Effector memory CD8-positive, alpha-beta T cell (primary cell): ENCODE results near the gene AADAT.

ENCODE experiments used
- ATAC-seq: fragments of 150-1000 bp; cut with Tn5 transposase; replicated peaks from 2 replicates; pipeline ENCODE4 v1.10.0; 2021; ENCODE audit warnings: mild to moderate bottlenecking, moderate library complexity
- DNase-seq, 3 experiments: peaks; one replicate each; pipeline ENCODE4 v3.0.0; 2021
- H3K27ac Mint-ChIP-seq, 2 donors: one replicate each; pipeline ENCODE4 v1.8.0; 2022; ENCODE audit warnings: mild to moderate bottlenecking in 2 of 2, mixed read lengths in 2 of 2, moderate library complexity in 2 of 2
- H3K27me3 Mint-ChIP-seq, 2 donors: one replicate each; pipeline ENCODE4 v1.8.0; 2022; ENCODE audit warnings: mixed read lengths in 2 of 2
- H3K36me3 Mint-ChIP-seq: one replicate; pipeline ENCODE4 v1.8.0; 2022; ENCODE audit warnings: mild to moderate bottlenecking, moderate library complexity, mixed read lengths; ENCODE audit not compliant: insufficient read depth
- H3K4me1 Mint-ChIP-seq, 2 donors: one replicate each; pipeline ENCODE4 v1.8.0; 2022; ENCODE audit warnings: low read depth in 2 of 2, mixed read lengths in 2 of 2
- H3K4me3 Mint-ChIP-seq, 2 donors: one replicate each; pipeline ENCODE4 v1.8.0; 2022; ENCODE audit warnings: mild to moderate bottlenecking in 2 of 2, mixed read lengths in 2 of 2, moderate library complexity in 2 of 2
- H3K9me3 Mint-ChIP-seq, 2 donors: one replicate each; pipeline ENCODE4 v1.8.0; 2022; ENCODE audit warnings: mixed read lengths in 2 of 2

AADAT gene

GRCh38 chr4:170011921-170012628, 77.7 kb downstream of the AADAT start:
- H3K4me1 Mint-ChIP-seq, result peaks cover 0 to 9% of the 10 kb centered on the region in 2 donors
- H3K27ac Mint-ChIP-seq, result no peak overlapping the region
- no peak for DNase-seq
- peaks cover 0 to 14% of the 10 kb centered on the region in 2 donors for H3K27me3 Mint-ChIP-seq
- no peak for ATAC-seq
- H3K36me3 Mint-ChIP-seq, result peaks cover 2% of the 10 kb centered on the region
- no peaks in the 10 kb centered on the region for H3K9me3 Mint-ChIP-seq
- no peak overlapping the region for H3K4me3 Mint-ChIP-seq
